Thyroid gland (tissue), 4 donors: ENCODE measurements around the gene THSD7A.

Source experiments
- CTCF ChIP-seq, 6 experiments: fragments of 200-600 bp in 3 of 6; fragments of 450-650 bp in 3 of 6; sonication (generic) in 3 of 6; IDR thresholded peaks; one replicate each; pipeline ENCODE4 v1.5.1; 2016 to 2019; ENCODE audit warnings: antibody characterized with exemption in 6 of 6, mild to moderate bottlenecking in 2 of 6, inconsistent platforms in 1 of 6, moderate library complexity in 1 of 6
- POLR2A ChIP-seq, 2 donors: fragments of 450-650 bp; IDR thresholded peaks; one replicate each; pipeline ENCODE4 v1.6.1; 2017; ENCODE audit warnings: antibody characterized with exemption in 2 of 2, mild to moderate bottlenecking in 2 of 2, moderate library complexity in 1 of 2

- TF ChIP-seq CTCF (IDR thresholded peaks at IDR 0.05), result no peak
- TF ChIP-seq POLR2A (IDR thresholded peaks at IDR 0.05), result no peak
These were observed 181.5 kb downstream of the THSD7A start for GRCh38 chr7:11650500-11650899.
